Bladder microvascular endothelial cell (primary cell): ENCODE measurements around the gene AP4B1. TPM values are rescaled to one million over a fixed set of nuclear protein-coding genes. Genes with fewer than 3 reads are reported as not detected.

ENCODE experiments used
- total RNA-seq: library from RNA; depleted of rRNA; stranded (reverse); fragments of >200 nt; gene quantifications from 2 replicates; pipeline ENCODE4 v1.2.3, GENCODE V29; 2014

AP4B1 gene
- total RNA-seq = 14.2 and 33.9 TPM in 2 replicates

GRCh38 chr1:113904674-113905434 is at the start of gene AP4B1, which contains the start of gene DCLRE1B:
AP4B1 (minus strand) TSS chr1:113904799; CDS start chr1:113904717, 82 bp downstream.
DCLRE1B (plus strand) TSS chr1:113905326; CDS start chr1:113905587, 261 bp downstream.

DNA sequence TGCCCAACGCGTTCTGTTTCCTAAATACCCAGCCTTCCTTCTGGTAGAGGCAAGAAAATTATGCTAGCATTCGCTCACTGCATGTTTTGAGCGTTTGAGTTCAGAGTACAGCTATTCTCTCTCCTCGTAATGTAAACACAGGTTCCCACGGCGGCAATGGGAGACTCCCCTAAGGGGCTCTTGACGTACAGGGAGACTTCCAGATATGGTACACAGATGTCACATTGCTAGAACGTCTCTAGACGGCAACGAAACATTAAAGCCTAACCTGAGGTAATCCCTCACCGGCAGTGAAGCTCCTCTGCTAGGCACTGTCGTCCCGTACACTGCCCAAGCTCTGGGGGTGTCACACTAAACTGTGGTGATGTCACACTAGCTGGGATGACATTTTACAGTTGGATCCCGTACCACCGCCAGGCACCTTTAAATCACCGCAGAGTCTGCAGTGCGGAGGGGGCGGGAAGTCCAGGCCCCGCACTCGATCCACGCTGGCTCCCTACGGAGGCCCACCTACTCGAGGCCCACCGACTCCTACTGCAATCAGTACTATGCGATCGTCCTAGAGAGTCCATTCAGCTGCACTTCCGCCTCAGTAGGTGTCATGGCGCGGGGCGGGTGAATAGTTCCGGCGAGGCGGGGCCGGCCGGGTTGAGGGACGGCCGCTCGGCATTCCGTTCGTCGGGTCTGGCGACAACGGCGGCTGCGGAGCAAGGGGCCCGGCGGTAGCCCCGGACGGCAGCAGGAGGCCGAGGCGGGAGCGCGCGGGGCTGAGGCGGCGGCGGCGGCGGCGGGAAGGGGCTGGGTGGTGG is 24.5 kb upstream of the AP4B1 start, which contains the start of gene HIPK1:
Gene HIPK1, plus strand, starts transcription at position 384 of the 809 bp plus-strand sequence.

DNA sequence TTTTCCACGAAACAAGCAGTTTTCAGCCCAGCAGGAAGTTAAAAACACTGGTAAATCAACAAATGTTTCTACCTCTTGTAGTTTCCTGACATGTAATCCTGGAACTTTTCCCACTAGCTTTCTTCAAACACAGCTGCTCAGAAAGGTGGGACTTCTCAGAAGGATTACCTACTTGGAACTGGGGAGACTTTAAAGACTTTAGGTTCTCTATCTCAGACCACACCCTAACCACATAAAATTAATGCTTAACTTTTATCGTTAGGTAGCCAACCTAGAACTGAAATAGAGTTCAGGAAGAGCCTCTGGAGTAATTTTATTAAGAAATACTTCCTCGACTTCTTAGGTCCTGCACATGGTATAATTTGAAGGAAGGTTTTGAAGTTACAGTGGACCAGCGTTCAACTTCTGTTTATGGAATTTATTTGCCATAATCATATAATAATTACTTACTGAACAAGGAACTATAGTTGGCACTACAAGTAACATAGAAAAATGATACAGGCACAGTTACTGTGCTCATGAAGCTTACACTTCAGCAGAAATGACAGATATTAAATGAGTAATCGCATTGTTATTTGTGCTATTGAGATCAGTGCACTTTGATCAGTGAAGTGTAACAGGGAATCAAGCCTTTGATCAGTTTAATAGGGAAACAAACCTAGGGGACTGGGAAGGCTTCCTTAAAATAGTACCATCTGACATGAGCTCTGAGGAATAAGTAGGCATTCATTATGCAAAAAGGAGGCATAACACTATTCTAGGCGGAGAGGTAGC is 17.0 kb downstream of the AP4B1 start, which contains the start of gene BCL2L15:
Gene BCL2L15, minus strand, starts transcription at position 180 of the 774 bp plus-strand sequence. CDS start 206 bp downstream, outside the sequence.

DNA sequence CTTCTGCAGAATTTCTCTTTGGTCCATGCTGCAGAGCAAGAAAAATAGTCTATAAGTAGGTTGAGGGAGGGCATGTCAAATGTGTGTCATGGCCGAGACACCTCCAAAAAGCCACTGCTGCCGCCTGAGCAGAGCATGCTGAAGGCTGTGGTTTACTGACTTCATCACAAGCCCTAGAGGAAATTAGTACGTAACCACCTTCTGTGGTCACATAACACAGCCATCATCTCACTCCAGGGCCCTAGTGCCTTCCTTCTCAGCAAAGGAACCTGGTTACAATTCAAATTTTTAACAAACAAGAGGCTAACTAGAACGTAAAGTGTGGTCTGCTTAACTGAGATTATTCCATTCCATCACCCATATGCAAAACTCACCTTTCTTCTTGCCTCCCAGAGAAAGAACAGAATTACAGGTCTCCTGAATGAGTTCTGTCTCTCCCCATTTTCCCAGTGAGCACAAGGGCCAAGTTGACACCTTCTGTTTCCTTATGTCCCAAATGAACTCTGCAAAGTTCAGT is 32.9 kb downstream of the AP4B1 start, which contains the start of gene PTPN22:
Gene PTPN22, minus strand, starts transcription at position 116 of the 517 bp plus-strand sequence.

Other genes starting within 250 kb of the AP4B1 start
- 30.4 and 44.1 TPM in 2 replicates for gene PHTF1, start 145.3 kb downstream of the AP4B1 start, total RNA-seq
- gene RSBN1, start 92.3 kb downstream of the AP4B1 start, total RNA-seq = 4.7 and 26.7 TPM in 2 replicates
- 0.49 and 0.63 TPM in 2 replicates for gene PTPN22, start 33.1 kb downstream of the AP4B1 start, total RNA-seq
- gene BCL2L15, start 17.2 kb downstream of the AP4B1 start, total RNA-seq = under 0.01 and 0.25 TPM in 2 replicates
- 2.1 and 3.2 TPM in 2 replicates for gene DCLRE1B, start 527 bp upstream of the AP4B1 start, total RNA-seq
- 16.2 and 47.5 TPM in 2 replicates for gene HIPK1, start 24.5 kb upstream of the AP4B1 start, total RNA-seq
- gene OLFML3, start 74.7 kb upstream of the AP4B1 start, total RNA-seq = 1.6 and 18.5 TPM in 2 replicates
- under 0.01 TPM in 1 of 2 replicates, not detected in the other for gene SYT6, start 249.1 kb upstream of the AP4B1 start, total RNA-seq